ENCODE data around the gene CBFA2T3.

Gene CBFA2T3

DNA sequence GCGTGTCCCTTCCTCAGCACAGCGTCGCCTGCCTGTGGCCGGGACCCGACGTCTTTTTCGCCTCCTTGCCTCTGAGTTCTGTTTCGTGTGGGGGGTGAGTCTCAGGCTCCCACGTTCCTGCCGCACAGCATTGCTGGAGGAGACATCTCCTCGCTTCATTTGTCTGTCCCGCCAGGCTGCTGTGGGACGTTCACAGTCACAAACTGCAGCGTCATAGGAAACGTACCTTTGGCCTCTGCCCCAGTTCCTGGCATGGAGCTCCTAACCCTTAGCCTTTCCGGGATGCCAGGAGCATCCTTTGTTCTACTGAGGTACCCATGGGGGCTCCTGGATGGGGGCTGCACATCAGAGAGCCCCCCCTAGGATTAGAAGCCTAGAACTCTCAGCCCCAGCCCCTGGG is 18.2 kb upstream of the CBFA2T3 start:
- DNase-seq: no peak

DNA sequence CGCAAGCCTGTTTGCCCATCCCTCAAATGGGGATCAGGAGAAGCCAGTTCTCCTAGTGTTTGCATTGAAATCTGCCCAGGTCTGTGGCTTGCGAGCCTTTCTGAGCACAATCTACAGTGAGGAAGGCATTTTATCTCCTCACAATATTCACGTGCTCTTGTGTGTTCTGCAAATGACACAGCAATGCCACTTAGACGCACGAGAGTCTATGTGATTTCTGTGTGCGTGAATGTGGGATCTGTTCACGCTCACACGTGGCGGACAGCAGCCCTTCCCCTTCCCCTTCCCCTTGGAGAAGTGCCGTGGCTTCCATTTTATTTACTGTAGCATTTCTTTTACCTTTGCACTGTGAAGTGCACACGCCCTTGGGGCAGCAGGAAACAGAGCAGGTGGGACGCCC is 17.7 kb upstream of the CBFA2T3 start:
- DNase-seq: no peak

DNA sequence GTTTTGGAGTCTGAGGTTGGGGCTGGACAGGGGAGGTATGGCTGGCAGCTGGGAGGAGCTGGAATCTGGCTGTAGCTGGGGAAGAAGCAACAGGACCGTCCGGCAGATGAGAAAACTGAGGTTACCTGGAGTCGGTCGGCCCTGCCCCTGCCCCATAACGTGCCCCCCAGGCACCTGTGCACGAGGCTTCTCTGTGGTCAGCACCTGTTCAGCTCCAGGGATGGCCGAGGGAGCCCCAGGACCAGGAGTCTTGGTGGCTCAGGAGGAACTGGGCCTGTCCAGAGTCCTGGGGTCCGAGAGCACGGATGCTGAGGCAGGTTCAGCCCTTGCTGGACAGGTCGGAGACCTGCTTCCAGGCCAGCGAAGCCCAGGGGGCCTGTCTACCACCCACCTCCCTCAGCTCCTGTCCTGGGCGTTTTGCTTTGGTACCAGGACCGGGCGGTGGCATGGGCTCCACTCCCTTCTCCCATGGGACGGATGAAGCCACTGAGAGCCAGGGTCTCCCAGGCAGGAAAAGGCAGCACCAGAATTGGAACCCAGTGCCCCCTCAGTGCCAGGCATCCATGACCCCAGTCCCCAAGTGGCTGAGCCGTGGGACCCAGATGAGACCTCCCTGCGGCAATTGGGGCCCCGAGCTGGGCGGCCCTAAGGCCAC is 17.1 kb upstream of the CBFA2T3 start:
- DNase-seq: no peak

DNA sequence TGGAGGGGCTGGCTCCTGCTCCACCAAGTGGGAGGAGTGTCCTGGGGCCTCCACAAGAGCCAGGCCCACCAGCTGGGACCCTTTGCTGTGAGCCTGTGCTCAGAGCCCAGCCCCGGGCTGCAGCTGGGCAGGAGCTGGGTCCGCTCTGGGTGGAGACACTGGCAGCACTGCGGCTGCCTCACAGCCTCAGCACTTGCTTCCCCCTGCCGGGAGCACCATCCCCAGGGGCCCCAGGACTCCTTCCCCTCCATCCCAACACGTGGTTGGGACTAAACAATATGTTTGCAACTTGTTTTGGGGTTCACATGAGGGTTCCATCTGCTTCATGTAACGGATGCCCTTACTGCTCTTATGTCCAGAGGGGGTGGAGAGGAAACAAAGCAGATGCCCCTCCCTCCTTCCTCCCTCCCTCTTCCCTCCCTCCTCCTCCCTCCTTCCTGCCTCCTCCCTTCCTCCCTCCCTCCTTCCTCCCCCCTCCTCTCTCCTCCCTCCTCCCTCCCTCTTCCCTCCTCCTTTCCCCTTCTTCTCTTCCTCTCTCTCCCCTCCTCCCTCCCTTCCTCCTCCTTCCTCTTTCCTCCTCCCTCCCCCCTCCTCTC is 16.3 kb upstream of the CBFA2T3 start:
- no peak for DNase-seq

DNA sequence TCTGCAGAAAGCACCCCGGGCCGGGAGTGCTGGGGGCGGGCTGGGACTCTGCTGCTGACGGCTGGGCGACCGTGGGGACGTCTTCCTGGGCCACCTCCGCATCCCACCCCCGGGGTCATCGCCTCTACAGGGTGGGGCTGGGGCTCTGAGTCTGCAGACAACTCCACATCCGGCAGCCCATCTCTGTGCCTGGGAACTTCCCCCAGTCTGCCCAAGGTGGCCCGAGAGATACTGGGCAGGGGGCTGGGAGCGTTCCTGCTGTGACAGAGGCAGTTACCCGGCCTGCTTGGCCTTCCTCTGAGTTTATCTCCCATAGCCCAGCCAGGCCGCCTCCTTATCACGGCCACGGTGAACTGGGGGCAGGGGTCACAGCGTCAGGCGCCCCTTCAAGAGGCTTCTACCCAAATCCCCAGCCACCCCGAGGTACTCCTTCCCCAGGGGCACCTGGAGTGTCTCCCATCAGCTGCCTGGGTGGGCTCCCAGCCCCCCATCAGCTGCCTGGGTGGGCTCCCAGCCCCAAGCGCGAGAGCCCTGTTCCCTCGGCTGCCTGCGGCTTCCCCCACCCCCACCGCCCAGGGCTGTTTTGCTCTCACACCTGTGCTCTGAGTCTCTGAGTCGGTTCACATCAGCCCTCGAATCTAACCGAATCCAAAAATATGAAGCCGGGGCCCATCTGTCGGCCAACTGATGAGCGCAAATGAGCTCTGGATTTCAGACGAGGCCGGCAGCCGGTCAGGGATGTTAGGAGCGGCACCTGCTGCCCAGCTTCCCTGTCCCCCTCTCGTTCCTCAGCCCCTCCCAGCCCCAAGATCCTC is 15.6 kb upstream of the CBFA2T3 start:
- no peak for DNase-seq

DNA sequence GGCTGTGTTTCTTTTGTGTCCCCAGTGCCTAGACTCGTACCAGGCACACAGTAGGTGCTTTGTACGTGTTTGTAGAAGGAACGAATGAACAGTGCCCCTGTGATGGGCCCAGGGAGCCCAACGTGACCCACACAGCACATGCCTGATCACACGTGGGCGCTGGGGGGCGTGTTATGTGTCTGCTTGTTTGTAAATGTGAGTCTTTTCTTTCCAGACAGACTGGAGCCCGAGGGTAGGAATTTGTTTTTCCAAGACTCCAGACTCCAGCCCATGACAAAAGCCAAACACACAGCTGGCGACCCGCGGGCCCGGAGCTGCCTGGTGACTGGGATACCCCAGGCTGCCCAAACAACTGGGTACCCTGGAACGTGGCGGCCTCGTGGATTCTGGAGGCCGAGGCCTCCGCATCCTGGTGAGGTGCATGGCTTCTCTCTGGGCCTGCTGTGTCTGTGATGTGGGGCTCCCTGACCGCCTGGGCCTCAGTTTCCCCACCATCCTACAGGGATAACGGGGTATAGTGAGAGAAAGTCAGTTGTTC is 14.9 kb upstream of the CBFA2T3 start:
- no peak for DNase-seq

DNA sequence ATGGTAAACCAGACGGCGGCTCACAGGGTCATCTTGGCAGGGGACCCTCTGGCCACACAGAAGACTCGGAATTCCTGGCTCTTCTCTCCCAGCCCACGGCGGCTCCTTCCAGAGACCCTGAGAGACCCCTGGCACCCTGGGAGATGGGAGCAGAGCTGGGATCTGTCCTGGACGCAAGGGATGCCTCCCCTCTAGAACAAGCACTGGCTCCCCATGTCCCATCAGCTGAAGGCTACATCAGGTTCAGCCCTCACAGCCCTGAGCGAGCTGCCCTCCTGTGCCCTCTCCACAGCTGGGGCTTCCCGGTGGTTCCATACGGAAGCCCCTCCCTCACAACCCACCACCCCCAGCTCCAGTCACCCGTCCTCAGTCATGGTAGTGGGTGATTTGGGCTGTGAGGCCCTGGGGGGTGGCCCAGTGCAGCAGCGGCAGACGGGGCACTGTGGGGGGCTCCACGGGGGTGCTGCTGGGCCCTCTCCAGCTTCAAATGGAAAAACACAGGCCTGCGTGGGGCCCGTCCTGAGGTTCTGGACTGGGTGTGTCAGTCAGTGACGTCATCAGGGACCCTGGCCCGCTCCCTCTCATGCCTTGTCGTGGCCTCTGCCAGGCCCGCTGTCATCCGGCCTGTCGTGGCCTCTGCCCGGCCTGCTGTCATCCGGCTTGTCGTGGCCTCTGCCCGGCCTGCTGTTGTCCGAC is 13.0 kb upstream of the CBFA2T3 start:
- no peak for DNase-seq

DNA sequence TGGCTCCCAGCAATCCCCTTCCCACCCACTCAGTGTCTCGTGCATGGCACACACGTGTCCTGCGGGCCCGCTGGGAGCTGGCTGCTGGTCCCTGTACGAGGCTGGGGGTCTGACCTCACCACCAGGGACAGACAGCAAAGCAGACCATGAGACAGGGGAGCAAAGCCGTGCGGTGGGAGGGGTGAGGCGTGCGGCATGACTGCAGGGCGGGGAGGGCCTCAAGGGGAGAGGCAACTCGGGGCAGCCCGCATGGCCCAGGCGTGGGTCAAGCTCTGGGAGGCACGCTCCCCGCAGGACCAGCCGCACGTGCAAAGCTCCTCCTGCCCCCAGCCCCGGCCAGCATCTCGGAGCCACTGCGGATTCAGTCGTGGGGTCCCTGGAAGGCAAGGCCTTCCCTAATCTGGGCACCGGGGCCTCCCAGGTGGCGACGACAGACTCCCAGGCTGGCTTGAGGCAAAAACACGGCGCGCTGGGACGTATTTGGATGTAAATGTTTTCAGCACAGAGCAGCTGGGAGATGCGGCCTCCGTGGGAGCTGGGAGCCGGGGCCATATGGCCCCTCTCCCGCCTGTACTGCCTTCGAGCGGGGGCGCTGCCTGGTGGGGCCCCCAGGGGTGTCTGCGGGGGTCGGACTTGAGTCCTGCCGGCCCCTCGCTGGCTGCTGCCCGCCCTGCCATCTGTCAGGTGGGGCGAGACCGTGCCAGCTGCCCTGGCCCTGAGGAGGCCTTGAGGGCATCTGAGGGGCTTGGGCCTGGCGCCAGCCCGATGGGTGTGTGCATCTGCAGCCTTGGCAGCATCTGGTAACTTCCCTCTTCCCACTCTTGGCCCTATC is 12.2 kb upstream of the CBFA2T3 start:
- DNase-seq: no peak

DNA sequence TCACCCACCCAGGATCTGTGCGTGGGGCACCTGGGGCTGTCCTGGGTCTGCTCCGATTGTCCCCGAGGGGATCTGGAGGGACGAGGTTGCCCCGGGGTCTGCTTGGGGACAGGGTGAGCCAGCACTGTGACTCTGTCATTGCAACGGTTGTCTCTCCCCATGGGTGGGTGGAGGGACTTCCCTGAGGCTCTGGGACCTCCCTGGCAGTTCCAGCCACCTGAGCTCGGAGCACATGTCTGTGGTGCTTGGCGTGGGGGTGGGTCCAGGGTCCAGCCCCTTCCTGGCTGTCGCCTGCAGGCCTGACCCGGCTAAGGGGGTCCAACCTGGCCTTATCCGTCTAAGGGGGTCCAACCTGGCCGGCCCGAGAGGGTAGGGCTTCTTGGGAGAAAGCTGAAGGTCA is 8.5 kb upstream of the CBFA2T3 start:
- DNase-seq: no peak

DNA sequence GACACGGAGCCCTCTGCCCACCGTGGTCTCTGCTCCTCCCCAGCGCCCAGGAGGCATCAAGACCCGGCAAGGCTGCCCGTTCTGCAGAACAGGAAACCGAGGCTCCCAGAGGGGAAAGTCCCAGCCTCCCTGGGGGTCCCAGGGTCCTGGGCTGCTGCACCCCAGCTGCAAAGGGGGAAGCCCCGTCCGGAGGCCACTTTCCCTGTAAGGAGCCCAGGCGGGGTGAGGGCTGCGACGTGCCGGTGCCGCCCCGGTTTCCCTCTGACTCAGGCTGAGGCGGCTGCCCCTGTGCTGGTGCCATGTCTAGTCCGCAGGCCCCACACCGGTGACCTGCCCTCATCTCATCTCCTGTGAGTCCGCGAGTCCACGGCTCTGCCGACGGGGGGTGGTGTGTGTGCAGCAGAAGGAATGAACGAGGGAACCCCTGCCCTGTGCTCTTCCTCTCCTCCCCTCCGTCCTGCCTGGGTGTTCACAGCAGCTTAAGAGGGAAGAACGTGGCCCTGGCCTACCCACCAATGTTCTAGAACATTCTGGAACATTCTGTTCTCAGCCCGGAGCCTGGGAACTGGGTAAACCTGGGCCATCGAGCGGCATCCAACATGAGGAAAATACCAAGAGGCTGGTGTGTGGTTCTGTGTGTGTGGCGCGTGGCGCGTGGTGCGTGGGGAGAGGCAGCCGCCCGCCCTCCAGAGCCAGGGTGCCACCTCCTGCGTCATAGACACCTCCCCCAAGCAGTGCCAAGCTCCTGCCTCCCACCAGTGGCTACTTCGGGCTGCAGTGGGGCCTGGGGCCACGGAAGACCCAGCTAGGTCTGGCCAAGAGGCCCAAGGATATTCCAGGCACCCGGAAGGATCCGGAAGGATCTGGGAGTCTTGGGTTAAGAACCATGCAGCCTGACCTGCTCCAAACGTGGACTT is 7.0 kb upstream of the CBFA2T3 start:
- DNase-seq: no peak

DNA sequence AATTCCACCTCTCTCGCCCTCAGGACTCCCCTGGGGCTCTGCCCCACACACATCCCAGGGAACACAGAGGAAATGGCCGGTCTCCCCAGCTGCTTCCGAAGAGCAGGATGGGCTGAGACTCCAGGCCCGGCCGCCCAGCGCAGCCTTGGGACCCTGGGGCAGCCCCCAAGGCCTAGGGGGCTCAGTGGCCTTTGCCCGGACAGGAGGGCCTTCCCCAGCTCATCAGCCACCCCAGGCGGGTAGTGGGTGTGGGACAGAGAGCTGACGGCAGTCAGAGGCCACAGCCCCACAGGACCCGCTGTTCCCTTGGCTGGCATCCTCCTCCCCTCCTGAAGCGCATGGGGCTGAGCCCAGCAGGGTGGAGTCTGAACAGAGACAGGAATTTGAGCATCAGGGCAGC is 6.2 kb upstream of the CBFA2T3 start:
- no peak for DNase-seq

DNA sequence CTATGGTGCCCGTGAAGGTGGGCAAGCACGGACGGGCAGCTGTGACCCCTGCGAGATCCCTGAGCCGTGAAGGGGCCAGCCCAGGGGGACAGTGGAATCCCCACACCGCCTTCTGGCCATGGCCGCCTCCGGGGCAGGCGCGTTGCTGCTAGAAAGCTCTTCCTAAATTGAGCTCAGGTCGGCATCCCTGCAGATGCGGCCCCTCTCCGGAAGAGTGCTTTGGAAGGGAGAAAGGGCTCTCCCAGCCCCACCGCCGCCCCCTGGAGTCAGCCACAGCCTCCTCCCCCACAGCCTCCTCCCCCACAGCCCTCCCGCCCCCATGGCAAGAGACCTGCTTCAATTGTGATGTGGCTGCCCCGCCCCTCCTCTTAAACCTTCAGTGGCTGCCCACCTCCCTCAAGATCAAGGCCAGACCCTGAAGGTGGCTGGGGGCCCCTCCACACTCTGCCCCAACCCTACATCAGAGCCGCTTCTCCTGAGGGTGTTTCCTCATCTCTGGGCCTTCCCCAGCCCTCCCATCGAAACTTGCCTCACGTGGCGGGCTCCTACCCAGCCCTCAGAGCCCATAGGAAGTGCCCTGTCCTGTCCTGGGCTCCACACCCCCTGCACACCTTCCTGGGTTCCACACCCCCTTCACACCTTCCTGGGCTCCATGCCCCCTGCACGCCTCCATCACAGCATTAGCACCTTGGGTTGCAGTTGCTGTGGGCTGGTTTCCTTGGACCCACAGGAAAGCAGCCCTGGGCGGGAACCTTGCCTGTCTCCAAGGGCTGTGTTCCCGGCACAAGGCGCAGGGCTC is 5.5 kb upstream of the CBFA2T3 start:
- no peak for DNase-seq

DNA sequence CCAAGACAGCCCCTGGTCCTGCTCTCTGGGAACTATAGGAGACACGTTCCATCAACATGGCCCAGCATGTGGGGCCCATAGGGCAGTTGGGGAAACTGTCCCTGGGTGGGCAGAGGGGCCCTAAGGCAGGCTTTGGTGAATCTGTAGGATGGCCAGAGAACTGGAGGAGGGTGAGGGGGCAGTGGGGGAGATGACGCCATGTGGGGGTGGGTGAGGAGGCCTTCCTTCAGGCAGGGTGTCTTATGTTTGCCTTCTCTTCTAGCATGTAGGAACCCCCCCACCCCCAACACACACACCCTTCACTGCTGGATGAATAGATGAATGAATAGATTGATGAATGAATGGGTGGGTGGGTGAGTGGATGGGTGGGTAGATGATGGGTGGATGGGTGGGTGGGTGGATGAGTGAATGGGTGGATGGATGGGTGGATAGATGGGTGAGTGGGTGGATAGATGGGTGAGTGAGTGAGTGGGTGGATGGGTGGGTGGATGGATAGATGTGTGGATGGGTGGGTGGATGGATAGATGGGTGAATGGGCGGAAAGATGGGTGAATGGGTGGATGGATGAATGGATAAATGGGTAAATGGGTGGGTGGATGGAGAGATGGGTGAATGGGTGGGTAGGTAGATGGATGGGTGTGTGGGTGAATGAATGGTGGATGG is 2.5 kb upstream of the CBFA2T3 start:
- DNase-seq: no peak

DNA sequence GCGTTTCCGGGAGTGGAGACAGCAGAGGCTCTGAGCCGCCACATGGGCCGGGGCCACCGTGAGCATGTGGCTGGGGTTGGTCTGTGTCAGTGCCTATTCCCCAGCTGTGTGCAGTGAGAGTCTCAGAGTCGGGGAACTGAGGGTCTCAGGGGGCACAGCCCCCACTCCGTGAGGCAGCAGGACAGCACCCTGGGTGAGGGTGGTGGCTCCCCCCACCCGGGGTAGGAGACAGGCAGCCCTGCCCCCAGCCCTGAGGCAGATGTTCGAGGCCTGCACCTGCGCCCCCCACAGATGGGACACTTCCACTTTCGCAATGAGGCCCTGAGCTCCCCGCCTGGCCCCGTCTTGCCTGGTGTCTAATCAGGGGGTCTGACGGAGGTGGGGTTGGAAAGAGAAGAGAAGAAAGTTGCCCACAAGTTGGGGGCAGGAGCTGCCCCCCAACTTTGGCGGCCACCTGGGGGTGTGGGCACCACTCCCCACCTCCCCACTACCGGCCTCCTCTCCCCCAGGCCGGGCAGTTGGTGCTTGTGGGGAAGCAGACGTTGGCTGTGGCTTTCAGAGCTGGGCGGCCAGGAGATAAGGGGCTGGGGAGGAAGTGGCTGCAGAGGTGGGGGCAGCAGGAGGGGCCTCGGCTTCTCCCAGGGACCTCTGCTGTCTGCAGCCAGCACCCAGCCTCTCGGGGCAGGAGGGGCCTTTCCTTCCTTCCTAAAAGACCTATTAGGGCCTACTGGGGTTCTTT is 1.8 kb upstream of the CBFA2T3 start:
- no peak for DNase-seq

DNA sequence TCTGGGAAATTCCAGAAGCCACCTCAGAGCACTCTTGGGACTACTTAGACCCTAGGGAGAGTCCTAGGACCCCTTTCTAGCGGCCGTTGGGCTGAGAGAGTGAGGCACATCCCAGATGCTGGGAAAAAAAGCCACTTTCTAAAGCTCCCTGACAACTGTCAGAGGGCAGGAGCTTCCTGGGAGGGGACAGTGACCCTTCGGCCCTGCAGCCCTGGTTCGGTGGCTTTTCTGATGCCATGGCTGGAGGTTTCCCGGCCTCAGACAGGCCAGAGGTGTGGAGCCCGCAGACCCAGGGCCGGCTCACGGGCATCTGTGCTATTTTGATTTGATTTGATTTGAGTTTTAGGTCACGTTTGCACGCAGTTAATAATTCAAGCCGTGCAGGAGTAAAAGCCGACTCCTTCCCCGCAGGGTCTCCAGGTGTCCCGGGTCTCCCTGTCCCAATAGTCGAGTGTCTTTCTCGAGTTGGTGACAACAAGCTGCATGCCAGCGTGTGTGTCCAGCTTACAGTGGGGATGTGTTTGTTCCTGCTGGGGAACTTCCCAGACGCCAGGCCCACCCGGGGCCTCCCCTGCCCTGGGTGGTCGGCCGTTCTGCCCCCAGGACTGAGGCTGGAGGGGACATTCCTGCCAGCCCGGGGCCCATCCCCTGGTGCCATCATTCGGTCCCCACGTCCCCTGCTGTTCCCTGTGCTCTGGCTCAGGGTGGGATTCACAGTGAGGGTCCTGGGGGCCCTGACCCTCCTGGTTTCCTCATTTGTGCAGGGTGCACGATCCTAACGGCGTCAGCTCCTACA is 1.0 kb upstream of the CBFA2T3 start:
- DNase-seq: no peak

DNA sequence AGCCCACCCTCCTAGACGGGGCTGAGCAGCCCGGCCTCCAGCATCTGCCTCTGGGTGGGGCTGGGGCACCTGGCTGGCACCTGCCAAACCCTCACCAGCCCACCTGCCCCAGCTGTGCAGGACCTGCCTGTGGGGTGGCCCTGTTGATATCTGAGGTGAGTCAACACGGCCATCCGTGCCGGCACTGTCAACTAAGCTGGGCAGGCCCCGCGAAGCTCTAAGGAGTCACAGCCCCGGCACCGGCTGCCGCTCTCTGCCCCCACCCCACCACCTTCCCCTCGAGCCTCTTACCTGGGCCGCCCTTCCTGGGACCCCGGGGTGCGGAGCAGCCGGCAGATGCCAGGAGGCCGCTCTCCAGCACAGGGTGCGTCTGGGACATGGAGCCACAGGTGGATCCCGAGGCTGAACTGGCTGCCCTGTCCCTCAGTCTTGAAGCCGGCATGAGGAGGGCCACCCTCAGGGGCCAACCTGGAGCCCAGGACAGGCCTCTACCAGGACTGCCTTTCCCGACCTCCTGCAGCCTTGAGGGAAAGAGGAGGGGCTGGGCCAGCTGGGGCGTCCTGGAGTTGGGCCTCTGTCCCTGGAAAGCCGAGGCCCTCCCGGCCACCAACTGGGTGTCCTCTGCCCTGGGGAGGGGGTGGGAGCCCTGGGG is 515 bp downstream of the CBFA2T3 start:
- DNase-seq: no peak

DNA sequence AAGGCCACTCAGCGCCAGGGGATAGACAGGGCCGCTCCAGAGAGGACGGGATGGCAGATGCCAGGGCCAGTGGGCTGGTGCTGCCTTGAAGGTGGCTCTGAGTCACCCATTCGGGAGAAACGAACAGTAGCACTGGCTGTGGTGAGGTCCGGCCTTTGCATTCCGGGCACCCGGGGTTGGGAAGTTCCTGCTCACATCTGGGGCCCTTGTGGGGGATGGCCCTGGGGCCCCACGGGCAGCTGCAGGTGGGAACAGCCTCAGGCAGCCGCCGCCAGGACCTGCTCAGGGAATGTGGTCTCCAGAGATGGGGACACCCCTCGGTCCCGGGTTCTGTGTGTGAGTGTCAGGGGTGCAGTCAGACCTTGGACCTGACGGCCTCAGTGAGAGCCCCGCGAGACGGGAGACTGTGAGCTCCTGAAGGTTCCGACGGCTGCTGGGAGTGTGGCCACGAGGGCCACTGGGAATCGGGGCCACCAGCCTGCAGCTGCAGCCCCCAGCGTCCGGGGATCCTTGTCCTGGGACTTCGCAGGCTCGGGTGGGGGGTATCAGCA is 1.4 kb downstream of the CBFA2T3 start:
- no peak for DNase-seq

DNA sequence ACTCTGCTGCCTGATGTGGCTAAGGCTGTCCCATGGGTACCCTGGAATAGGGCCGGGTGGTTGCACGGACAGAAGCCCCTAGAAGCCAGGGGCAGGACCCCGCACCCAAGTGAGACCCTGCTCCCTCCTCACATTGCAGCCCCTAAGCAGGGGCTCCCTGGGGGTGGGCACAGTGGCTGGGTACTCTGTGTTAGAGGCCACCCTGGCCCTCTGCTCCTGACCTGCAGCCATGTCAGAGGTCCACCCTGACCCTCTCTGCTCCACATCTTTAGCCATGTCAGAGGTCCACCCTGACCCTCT is 2.1 kb downstream of the CBFA2T3 start:
- DNase-seq: no peak
